A673 (cell line): ENCODE measurements around the gene B4GALNT1. TPM values are rescaled to one million over a fixed set of nuclear protein-coding genes. Genes with fewer than 3 reads are reported as not detected.
A peak's percentile ranks its signal among the peaks of the same experiment; 100 is the strongest.
"Not testable (repeated sequence)": the region's sequence is repeated elsewhere in the genome, so short reads cannot be mapped to it uniquely, and the experiment has no call there.

Source experiments
- BruUV-seq: library from RNA; stranded (reverse); fragments of 400-500 nt; replicated peaks from 2 replicates; lab custom pipeline; 2021; lab: Mats Ljungman, UMichigan
- CTCF ChIA-PET: fragments of 300-600 bp; sonication (Branson Sonifier 250); formaldehyde crosslinking; loops from one replicate; lab custom pipeline; 2022; ENCODE audit warnings: antibody characterized with exemption; lab: Charles Lee
- POLR2A ChIA-PET: fragments of 300-600 bp; sonication (Branson Sonifier 250); formaldehyde crosslinking; loops from one replicate; lab custom pipeline; 2022; ENCODE audit warnings: antibody characterized with exemption; ENCODE audit not compliant: low non-redundant PET; lab: Charles Lee
- DNase-seq: peaks from one replicate; pipeline ENCODE4 v3.0.0-alpha.2; 2015; ENCODE audit warnings: low spot score
- H3K27ac ChIP-seq: fragments of 200-600 bp; sonication (generic); 2 replicates; pipeline ENCODE4 v1.5.1; 2016; ENCODE audit warnings: mixed run types, low read depth, mild to moderate bottlenecking, mixed read lengths, antibody characterized with exemption, low read length; ENCODE audit not compliant: poor library complexity, severe bottlenecking
- H3K27me3 ChIP-seq: fragments of 200-600 bp; sonication (generic); replicated peaks from 2 replicates; pipeline ENCODE4 v1.6.1; 2017; ENCODE audit warnings: mixed run types, low read depth, mild to moderate bottlenecking, mixed read lengths, antibody characterized with exemption, low read length; ENCODE audit not compliant: insufficient read depth, poor library complexity
- H3K36me3 ChIP-seq: fragments of 200-600 bp; sonication (generic); 2 replicates; pipeline ENCODE4 v1.6.1; 2016; ENCODE audit warnings: mixed run types, mild to moderate bottlenecking, mixed read lengths, antibody characterized with exemption, low read length; ENCODE audit not compliant: insufficient read depth, poor library complexity, severe bottlenecking
- H3K4me1 ChIP-seq: fragments of 200-600 bp; sonication (generic); 2 replicates; pipeline ENCODE4 v1.6.1; 2017; ENCODE audit warnings: mixed run types, mild to moderate bottlenecking, mixed read lengths, antibody characterized with exemption, low read length; ENCODE audit not compliant: insufficient read depth, poor library complexity, severe bottlenecking
- H3K4me3 ChIP-seq: fragments of 200-600 bp; sonication (generic); 2 replicates; pipeline ENCODE4 v1.5.1; 2016; ENCODE audit warnings: low read depth, mixed run types, mild to moderate bottlenecking, mixed read lengths, low read length; ENCODE audit not compliant: poor library complexity, severe bottlenecking
- H3K9me3 ChIP-seq: fragments of 200-600 bp; sonication (generic); 2 replicates; pipeline ENCODE4 v1.6.1; 2016; ENCODE audit warnings: mixed run types, low read depth, mild to moderate bottlenecking, mixed read lengths, antibody characterized with exemption, low read length; ENCODE audit not compliant: poor library complexity, severe bottlenecking
- EZH2 ChIP-seq: fragments of 200-600 bp; sonication (generic); IDR thresholded peaks from 2 replicates; pipeline ENCODE4 v1.6.1; 2017; ENCODE audit warnings: borderline replicate concordance, low read depth, mild to moderate bottlenecking, mixed read lengths, antibody characterized with exemption, low read length; ENCODE audit not compliant: poor library complexity, severe bottlenecking
- intact Hi-C: fragments of 100-400 bp; cut with micrococcal nuclease; formaldehyde crosslinking; loops from one replicate; pipeline ENCODE4 v1.10.0; 2022; ENCODE audit not compliant: unreplicated experiment
- total RNA-seq: library from RNA; stranded (reverse); gene quantifications from 2 replicates; pipeline ENCODE4 v1.2.3, GENCODE V29; 2021
- TF ChIP-seq, protein P1 (sequence below): fragments of 300-800, 200-600 bp; sonication (generic); conservative IDR thresholded peaks from 2 replicates; pipeline ENCODE4 v1.5.1; 2017; ENCODE audit warnings: low read depth, mild to moderate bottlenecking, antibody characterized with exemption, low read length, moderate library complexity, mixed read lengths

B4GALNT1 gene
- total RNA-seq, 1 experiment from 2014 or later = 34.5 TPM

DNA sequence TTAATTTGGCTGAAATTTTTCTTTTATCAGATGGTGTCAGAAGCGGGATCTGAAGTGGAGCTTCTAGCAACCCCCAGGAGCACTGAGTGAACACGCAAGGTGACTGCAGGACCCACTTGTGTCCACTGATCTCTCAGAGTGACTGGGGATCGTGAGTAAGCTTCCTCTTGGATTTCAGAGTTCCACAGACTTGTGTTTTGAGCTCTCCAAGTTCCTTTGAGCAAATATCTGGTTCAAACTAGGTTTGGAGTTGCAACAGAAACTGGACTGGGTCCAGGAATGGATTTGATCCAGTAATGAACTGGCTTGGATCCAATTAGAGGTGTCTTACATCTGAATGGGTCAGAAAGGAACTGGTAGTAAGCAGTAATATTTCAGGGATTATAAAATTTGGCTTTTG lies 24.7 kb upstream of the B4GALNT1 start:
- POLR2A ChIA-PET = no interaction called here
- CTCF ChIA-PET = no interaction called here
- Histone ChIP-seq H3K4me3 (no peak overlapping the region), H3K4me1 (no peaks in the 10 kb centered on the region), H3K36me3 (no peaks in the 10 kb centered on the region), H3K9me3 (peaks cover 24% of the 10 kb centered on the region), H3K27ac (no peak overlapping the region), H3K27me3 (no peaks in the 10 kb centered on the region)
- intact Hi-C loops = no loop called here
- DNase-seq = peak; percentile 9
- no TSS peak for BruUV-seq
- no peak for TF ChIP-seq EZH2
- TF ChIP-seq, protein P1, sequence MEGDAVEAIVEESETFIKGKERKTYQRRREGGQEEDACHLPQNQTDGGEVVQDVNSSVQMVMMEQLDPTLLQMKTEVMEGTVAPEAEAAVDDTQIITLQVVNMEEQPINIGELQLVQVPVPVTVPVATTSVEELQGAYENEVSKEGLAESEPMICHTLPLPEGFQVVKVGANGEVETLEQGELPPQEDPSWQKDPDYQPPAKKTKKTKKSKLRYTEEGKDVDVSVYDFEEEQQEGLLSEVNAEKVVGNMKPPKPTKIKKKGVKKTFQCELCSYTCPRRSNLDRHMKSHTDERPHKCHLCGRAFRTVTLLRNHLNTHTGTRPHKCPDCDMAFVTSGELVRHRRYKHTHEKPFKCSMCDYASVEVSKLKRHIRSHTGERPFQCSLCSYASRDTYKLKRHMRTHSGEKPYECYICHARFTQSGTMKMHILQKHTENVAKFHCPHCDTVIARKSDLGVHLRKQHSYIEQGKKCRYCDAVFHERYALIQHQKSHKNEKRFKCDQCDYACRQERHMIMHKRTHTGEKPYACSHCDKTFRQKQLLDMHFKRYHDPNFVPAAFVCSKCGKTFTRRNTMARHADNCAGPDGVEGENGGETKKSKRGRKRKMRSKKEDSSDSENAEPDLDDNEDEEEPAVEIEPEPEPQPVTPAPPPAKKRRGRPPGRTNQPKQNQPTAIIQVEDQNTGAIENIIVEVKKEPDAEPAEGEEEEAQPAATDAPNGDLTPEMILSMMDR = no peak

DNA sequence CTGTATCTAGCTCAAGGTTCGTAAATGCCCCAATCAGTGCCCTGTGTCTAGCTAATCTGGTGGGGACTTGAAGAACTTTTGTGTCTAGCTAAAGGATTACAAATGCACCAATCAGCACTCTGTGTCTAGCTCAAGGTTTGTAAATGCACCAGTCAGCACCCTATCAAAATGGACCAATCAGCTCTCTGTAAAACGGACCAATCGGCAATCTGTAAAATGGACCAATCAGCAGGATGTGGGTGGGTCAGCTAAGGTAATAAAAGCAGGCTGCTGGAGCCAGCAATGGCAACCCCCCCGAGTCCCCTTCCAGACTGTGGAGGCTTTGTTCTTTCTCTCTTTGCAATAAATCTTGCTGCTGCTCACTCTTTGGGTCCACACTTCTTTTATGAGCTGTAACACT lies 23.4 kb upstream of the B4GALNT1 start:
- intact Hi-C loops, CTCF ChIA-PET: not testable (repeated sequence)

DNA sequence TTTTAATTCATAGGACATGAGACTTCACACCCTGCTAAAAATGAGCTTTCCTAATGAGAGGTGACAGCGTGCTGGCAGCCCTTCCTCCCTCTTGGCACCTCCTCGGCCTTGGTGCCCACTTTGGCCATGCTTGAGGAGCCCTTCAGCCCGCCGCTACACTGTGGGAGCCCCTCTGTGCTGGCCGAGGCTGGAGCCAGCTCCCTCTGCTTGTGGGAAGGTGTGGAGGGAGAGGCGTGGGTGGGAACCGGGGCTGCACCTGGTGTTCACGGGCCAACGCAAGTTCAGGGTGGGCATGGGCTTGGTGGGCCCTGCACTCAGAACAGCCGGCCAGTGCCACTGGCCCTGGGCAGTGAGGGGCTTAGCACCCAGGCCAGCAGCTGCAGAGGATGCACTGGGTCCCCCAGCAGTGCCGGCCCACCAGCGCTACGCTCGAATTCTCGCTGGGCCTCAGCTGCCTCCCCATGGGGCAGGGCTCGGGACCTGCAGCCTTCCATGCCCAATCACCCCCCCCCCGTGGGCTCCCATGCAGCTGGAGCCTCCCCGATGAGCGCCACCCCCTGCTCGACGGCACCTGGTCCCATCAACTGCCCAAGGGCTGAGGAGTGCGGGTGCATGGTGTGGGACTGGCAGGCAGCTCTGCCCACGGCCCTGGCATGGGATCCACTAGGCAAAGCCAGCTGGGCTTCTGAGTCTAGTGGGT lies 22.7 kb upstream of the B4GALNT1 start:
- BruUV-seq = no TSS peak
- H3K9me3 ChIP-seq = peaks cover 13% of the 10 kb centered on the region
- H3K36me3 ChIP-seq = no peaks in the 10 kb centered on the region
- intact Hi-C loops = no loop called here
- no peaks in the 10 kb centered on the region for H3K4me1 ChIP-seq
- TF ChIP-seq, protein P1 = no peak
- no peak for TF ChIP-seq EZH2
- no peak overlapping the region for H3K4me3 ChIP-seq
- POLR2A ChIA-PET = no interaction called here
- no peaks in the 10 kb centered on the region for H3K27me3 ChIP-seq
- no peak overlapping the region for H3K27ac ChIP-seq
- no peak for DNase-seq
- CTCF ChIA-PET = no interaction called here

More for the DNA sequence above, 23.4 kb upstream of the B4GALNT1 start:
- peaks cover 19% of the 10 kb centered on the region for H3K9me3 ChIP-seq
- H3K27me3 ChIP-seq, H3K4me3 ChIP-seq, BruUV-seq, POLR2A ChIA-PET, H3K27ac ChIP-seq, H3K36me3 ChIP-seq, H3K4me1 ChIP-seq, DNase-seq: not testable (repeated sequence)

DNA sequence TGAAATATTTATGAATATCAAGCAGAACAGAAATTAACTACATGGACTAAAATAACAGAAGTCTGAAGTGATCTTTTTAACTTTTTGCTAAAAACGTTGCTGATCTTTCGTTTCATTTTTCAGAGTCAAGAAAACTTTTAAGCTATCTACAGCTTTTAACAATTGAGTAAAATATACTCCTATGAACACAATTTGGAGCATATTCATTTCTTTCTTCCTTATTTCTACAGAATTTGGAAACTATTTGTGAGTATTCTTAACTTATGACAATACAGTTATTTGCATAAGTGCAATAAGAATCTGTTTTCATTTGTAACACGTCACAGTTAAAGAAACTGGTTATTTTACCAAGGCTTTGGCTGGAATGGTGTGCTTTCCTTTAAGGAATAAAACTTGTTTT lies 21.0 kb upstream of the B4GALNT1 start:
- H3K9me3 ChIP-seq = peaks cover 8% of the 10 kb centered on the region
- intact Hi-C loops = no loop called here
- no peaks in the 10 kb centered on the region for H3K36me3 ChIP-seq
- H3K27ac ChIP-seq = no peak overlapping the region
- POLR2A ChIA-PET = no interaction called here
- DNase-seq = no peak
- H3K4me1 ChIP-seq = no peaks in the 10 kb centered on the region
- CTCF ChIA-PET = no interaction called here
- no TSS peak for BruUV-seq
- no peak for TF ChIP-seq EZH2
- TF ChIP-seq, protein P1 = no peak
- H3K4me3 ChIP-seq = no peak overlapping the region
- H3K27me3 ChIP-seq = no peaks in the 10 kb centered on the region

DNA sequence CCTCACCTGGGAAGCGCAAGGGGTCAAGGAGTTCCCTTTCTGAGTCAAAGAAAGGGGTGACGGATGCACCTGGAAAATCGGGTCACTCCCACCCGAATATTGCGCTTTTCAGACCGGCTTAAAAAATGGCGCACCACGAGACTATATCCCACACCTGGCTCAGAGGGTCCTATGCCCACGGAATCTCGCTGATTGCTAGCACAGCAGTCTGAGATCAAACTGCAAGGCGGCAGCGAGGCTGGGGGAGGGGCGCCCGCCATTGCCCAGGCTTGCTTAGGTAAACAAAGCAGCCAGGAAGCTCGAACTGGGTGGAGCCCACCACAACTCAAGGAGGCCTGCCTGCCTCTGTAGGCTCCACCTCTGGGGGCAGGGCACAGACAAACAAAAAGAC lies 13.7 kb upstream of the B4GALNT1 start:
- H3K4me3 ChIP-seq, BruUV-seq, H3K27me3 ChIP-seq, DNase-seq, H3K4me1 ChIP-seq, CTCF ChIA-PET, intact Hi-C loops, H3K27ac ChIP-seq, H3K9me3 ChIP-seq, H3K36me3 ChIP-seq, POLR2A ChIA-PET: not testable (repeated sequence)
